Cerebellar cortex (tissue), 1 donor: Measurements from ENCODE around the gene MAPK8IP2.

Experiments
- DNase-seq: peaks from one replicate; pipeline ENCODE4 v3.0.0-alpha.2; 2015; ENCODE audit warnings: low spot score

MAPK8IP2 gene

DNA sequence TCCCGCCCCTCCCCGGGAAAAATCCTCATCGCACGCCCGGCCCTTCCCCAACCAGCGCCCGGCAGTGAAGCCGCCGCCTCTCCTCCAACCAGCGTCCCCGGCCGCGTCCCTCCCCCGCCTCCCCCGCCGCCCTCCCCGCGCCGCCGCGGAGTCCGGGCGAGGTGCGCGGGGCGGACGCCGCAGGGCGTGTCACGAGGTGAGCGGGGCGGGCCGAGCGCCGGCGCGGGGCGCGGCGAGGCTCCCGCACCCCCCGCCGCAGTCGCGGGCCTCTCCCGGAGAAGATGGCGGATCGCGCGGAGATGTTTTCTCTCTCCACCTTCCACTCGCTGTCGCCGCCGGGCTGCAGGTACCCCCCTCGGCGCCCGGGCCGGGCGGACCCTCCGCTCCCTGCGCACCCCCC lies at the start of gene MAPK8IP2:
Gene MAPK8IP2, plus strand, starts transcription at position 256 of the 400 bp plus-strand sequence. Its CDS starts 26 bp downstream, at position 282.
- DNase-seq: peak; percentile 62

DNA sequence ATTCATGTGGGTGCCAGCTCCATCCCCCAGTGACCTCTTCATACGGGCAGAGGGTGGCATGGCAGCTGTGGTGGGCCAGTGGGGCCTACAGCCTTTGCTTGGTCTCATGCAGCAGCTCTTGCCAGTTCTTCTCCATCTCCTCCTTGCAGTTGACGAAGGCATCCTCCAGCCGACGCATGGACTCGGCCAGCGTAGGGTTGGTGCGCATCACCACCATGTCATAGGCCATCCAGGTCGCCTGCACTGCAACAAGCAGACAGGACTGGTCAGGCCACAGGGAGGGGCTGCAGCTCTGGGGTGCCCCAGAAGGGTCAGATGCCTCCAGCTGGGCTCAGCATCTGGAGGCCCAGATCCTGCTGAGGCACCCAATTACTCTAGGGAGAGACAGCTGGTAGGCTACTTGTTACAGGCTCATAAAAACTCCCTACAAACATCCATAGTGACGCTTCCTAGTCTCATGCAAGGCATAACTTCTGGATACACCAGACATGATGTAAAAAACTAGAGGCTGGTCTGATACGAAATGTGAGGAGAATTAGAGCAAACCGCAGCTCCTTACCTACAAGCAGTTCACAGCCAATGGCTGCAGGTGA lies 49.3 kb upstream of the MAPK8IP2 start:
- no peak for DNase-seq

DNA sequence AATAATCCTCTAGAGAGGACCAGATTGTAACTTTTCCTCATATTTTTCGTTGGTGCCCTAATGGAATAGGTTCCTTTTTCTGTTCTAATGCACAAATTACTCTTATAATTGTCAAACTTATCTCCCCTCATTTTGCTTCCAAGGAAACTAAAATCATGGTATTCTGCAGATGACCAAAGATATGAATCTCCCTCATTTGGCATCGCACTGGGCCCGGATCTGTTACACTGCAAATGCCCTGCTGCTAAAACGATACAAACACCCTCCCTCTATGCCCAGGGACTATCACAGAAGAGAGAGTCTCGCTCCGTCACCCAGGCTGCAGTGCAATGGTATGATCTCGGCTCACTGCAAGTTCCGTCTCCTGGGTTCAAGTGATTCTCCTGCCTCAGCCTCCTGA lies 47.3 kb upstream of the MAPK8IP2 start:
- DNase-seq: no peak

DNA sequence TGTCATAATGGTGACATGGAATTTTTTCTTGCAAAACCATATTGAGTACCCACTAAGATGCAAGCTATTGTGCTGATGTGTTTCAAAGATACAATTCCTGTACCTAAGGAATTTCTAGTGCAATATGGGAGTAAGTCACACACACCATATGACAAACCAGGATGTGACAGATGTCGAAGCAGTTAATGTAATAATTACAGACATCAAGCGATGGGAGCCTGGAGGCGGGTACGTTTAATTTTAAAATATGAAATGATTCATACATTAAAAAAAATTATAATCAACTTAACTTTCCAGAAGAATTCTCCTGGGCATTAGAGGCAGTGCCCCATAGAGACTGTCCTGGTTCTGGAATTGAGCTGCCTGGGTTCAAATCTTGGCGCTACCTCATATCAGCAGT lies 43.9 kb upstream of the MAPK8IP2 start:
- DNase-seq: no peak

DNA sequence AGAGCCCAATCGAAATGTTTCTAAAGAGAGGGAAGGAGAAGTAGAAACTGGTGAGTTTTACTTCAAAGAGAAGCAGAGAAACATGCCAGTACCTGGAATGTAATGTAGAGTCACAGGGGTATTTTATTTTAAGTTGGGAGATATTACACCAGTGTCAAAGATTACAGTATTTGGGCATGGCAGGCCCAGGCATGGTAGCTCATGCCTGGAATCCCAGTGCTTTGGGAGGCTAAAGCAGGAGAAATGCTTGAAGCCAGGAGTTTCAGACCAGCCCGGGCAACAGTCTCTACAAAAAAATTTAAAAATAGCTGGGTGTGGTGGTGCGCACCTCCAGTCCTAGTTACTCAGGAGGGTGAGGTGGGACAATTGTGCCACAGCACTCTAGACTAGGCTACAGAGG lies 40.6 kb upstream of the MAPK8IP2 start:
- DNase-seq: no peak

DNA sequence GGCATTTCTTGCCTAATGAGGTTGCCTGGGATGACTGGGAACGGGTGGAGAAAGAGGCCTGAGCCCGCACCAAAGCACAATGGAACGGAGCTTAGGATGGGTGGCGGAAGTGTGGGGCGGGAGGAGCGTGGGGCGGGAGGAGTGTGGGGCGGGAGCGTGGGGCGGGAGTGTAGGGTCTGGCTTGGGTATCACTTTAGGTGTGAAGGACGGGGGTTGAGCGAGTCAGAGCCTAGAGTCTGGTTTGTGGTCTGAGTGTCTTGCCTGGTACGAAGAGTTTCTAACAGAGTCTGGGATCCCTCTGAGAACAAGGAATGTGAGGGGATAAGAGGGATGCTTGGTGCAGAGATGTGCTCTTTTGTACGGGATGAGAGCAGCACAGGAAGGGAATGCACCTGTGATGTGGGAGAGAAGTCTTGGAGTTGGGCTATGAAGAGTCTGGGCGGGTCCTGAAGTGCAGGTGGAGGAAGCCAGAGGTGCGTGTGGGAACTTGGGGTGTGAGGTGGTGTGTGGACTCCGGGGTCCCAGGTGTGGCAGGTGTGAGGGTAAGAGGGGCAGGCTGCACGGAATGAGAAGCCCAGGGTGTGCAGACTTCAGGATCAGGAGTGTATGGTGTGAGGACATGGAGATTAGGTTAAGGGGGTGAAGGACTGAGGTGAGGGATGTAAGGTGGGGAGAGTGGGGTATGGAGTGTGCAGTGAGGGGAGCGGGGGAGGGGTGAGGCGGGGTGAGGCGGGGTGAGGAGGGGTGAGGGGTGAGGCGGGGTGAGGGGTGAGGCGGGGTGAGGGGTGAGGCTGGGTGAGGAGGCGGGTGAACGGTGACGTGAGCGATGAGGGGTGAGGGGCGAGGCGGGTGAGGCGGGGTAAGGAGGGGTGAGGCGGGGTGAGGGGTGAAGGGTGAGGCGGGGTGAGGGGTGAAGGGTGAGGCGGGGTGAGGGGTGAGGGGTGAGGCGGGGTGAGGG lies 38.9 kb upstream of the MAPK8IP2 start:
- no peak for DNase-seq

DNA sequence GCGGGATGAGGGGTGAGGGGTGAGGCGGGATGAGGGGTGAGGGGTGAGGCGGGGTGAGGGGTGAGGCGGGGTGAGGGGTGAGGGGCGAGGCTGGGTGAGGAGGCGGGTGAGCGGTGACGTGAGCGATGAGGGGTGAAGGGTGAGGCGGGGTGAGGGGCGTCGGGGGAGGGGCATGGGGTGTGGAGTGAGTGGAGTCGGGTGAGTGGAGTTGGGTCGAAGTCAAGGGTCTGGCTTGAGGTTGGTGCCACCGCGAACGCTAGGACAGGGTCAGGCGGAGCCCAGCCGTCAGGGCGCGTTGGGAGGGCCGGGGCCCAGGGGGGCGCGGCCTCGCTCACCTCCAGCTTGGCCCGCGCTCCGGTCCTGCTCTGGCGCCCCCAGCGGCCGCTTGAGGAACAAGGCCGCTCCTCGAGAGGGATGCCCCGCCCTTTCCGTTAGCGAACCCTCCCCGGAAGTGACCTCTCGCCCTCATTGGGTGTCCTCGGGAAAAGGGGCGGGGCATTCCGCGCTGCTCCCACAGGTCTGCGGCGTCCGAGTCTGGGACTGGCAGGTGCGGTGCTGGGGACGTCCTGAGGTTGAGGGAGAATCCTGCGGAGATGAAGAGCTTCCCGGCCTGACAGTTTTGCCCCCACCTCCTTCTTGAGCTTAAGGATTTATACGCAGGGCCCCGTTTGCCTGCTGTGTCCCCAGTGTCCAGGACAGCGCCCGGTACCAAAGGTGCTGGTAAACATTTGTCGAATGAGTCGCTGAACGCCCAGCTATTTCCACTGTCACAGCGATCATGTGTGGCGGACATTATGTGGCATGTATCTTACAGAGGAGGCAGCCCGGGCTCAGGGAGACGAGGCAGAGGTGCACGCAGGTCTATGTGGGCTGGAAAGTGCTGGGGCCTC lies 37.8 kb upstream of the MAPK8IP2 start, which contains the start of gene SYCE3:
Gene SYCE3, minus strand, starts transcription at position 397 of the 890 bp plus-strand sequence. CDS start 6,514 bp downstream, outside the sequence.
- peak; percentile 98 for DNase-seq

DNA sequence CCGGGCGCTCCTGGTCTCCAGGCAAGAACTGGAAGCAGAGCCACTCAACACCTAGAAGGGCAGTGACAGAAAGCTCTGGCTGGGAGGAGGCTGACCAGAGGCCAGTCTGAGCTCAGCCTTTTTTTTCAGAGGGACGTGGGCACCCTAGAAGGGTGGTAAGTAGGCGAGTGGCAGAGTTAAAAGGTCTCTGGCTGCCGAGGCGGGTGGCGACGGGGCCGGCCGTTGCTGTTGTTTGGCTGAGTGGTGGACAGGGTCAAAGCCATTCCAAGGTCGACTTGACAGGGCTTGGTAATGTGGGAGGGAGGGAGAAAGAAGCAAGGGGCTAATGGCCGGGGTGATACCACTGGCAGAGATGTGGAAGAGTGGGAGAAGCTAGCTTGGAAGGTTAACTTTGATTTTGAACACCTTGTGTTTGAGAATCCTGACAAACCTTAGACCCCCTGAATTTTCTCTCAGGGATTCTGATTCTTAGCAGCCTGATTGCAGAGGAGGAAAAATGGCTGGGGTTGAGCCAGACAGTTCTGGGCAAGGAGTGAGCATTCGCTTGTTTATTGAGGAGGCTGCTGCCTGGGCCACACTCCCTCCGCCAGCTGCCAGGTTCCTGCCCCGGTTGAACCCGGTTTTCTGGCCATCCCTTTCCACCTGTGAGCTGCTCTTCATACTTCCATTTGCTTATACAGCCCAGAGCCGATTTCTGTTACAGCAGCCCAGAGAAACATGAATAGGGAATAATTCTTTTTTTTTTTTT lies 37.0 kb upstream of the MAPK8IP2 start:
- DNase-seq: peak; percentile 59

DNA sequence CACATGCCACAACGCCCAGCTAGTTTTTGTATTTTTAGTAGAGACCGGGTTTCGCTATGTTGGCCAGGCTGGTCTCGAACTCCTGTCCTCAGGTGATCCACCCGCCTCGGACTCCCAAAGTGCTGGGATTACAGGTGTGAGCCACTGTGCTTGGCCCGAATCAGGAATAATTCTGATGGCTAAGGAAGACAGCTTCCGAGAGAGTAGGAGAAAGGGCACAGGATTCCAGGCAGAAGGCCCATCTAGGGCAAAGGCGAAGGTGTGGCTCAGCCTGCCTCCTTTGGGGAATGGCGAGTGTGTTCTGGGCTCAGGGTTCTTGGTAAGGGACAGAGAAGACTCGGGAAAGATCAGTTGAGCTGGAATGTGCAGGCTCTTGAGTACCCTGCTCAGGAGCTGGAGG lies 36.3 kb upstream of the MAPK8IP2 start:
- DNase-seq: no peak

DNA sequence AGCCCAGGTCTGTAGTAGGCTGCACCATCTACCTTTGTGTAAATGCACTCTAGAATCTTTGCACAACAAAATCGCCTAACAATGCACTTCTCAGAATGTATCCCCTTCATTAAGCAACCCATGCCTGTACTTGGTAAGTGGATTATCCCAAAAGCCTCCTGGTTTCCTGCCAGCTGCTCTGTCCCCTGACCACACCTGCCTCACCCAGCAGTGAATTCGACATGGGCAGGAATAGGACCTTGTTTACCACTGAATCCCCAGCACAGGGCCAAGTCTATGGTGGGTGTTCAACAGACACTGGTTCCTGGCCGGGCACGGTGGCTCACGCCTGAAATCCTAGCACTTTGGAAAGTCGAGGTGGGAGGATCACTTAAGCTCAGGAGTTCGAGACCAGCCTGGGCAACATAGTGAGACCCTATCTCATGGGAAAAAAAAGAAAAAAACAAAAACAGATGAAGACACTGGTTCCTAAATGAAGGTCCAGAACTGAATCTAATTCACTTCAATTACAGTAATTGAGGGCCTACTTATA lies 32.8 kb upstream of the MAPK8IP2 start:
- no peak for DNase-seq

DNA sequence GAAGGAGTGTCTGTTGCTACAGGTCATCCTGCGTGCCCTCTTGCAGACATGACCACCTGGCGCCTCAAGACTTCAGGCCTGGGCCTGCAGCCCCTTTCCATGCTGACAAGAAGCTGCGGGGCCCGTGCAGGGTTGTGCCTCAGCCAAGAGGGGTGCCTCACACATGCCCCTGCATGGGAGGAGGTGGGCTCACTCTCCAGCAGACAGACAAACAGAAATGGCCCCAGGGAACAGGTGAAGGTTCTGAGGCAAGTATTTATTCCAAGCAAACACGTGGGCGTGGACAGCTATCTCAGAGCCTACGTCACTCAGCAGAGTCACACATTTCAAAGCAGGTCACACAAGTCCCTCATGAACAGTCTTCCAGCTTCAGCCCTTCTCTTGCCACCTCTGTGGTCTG lies 32.0 kb upstream of the MAPK8IP2 start:
- no peak for DNase-seq

DNA sequence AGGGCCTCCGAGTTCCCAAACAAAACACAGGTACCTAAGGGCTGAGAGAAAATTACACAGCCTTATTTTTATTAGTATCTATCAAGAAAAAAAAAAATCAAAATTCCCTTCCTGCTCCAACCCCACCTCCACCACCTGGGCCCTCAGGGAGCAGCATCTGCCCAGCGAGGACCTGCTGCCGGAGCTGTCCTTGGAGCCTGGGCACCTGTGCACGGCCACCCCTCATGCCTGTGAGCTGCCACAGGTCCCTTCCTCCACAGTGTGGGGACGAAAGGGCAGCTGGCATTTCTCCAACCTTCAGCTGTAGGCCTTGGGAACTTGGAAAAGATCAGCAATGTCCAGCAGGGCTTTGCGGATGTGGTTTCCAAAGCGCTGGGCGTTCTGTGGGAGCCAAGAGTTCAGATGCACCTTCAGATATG lies 31.5 kb upstream of the MAPK8IP2 start:
- DNase-seq: no peak

DNA sequence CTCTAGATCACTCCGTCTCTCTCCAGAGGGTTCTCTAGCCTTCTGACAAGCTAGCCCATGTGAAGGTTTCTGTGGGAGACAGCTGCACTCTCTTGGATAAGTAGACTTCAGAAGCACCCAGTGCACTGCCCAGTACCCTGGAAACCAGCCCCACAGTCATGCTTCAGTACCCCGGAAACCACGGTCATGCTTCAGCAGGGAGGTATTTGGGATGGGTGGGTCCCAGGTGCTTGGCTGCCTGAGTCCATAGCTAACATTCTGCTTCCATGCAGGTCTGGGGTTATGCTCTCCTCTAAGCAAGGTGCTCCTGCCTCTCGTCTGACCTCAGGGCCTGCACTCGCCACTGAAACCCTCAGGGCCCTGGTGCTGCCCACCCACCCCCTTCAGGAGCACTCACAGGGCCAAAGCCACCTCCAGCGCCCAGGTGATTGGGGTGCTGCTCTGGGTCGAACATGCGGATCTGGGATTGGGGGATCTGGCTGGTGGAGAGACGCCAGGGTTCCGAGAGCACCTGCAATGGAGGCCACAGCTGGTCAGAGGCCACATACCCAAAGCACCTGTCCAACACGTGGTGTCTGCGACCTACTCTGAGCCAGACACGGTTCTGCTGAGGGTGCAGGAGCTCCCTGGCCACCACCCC lies 30.6 kb upstream of the MAPK8IP2 start:
- no peak for DNase-seq

DNA sequence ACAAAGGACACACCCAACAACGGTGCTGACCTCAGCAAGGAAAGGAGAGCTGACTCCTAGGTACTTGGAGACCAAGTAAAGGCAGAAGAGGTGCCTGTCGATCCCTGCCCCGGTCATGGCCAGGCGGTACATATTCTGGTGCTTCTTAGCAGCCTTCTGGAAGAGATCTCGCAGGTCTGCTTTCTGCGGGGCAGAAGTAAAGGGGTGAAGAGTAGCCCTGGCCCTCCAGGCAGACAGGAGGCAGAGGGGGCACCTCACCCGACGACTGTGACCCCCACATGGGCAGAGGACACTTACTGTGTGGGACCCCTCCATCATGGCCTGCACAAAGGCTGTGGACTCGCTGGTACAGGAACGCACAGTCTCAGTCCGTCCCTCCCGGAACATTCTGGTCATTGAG lies 29.7 kb upstream of the MAPK8IP2 start:
- no peak for DNase-seq

DNA sequence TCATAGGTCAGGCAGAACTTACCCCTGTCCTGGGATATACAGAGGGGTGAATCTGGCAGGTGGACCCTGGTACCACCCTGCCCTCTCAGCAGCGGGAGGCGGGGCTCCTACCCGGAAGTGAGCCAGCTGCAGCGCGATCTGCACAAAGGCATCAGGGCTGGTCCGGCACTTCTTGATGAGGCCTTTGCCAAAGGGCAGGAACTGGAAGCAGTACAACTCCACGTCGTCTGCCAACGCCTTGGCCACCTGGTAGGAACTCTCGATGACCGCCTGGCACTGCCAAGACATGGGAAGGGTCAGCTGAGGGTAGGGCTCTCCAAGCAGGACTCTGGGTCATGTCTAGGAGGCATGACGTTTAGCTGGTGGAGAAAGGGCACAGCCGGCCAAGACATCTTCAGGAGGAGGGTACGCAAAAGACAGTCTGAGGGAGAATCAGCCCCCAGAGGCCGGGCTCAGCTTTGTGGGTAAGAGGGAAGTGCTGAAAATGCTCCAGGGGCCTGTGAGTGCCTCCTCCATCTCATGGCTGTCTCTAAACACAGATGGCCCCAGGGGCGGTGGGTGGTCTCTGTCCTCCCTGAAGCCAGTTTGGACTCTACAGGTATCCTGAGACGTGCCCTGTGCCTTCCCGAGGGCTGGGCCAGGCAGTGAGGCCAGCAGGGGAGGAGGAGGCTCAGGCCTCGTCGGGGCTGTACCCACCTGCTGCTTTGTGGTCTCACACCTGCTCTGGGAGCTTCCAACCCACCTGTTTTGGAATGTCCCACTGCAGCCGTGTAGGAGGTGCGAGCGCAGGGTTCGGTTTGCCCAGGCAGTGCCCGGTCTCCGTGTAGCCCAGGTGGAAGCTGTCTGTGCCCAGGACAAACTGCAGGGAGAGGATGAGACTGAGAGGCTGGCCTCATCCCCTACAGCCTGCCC lies 29.1 kb upstream of the MAPK8IP2 start:
- DNase-seq: no peak

DNA sequence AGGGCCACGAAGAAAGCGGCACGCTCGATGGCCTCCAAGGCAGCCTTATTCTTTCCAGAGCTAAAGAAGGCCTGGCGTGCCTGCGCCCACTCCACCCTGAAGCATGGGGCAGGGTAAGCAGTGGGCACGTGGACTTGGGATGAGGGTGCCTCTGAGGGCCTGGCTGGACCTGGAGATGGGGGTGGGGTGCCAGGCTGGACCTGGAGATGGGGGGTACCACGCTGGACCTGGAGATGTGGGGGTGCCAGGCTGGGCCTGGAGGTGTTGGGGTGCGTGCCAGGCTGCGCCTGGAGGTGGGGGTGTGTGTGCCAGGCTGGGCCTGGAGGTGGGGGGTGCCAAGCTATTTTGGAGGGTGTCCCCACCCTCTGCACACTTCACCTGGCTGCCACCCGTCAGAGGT lies 27.6 kb upstream of the MAPK8IP2 start:
- DNase-seq: no peak

DNA sequence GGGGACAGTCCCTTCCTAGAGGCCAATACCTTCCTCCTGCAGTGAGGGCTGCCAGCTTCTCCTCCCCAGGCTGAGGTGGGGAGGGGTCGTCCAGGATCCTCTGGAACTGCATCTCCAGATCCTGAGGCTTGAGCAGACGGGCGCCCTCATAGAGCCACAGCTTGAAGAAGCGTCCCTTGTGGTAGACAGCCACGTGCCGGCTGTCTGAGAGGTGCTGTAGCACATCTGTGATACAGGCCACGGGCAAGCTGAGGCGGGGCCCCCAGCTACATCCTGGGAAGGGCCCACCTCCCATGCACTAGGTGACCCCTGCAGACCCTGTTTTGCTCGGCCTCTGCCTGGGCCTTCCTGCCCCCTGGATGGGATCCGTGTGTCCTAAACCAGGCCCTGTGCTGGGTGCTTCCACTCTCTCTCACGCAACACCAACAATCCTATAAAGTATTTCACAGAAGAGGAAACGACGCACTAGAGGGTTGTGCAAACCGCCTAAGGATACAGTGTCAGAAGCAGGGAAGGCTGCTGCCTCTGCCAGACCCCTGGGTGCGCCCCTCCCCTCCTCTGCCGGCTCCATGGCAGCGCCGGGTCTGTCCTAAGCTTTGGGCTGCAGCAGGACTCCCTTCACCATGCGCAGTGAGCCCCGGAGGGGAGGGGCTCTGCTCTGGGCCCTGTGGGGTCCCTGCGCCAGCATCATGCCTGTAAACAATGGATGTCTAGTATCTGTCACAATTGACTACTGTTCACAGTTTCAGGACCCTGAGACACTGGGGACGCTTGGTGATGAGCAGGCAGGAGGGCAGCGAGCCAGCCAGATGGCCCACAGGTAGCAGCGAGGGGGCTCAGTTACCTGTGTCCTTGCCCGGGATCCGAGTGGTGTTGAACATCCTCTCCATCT lies 26.9 kb upstream of the MAPK8IP2 start:
- no peak for DNase-seq

DNA sequence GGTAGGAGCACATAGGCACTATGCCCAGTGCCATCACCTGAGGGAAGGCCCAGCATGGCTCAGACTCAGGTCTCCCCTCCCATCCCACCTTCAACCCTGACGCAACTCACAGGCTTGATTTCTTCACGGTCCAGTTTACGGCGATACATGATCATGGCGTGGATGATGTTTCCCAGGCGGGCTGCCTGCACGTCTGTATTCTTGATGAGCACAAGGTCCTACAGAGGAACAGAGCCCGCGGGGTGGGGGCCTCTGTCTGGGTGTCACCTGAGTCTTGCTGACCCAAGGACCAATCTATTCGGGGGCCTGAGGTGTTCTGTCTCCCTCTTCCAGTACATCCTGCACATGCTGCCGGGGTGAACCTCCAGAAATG lies 26.2 kb upstream of the MAPK8IP2 start:
- no peak for DNase-seq
